KG1 (cell line): ENCODE measurements around the gene GRM8.

Experiments
- DNase-seq: peaks from one replicate; lab custom pipeline; 2025; lab: John Stamatoyannopoulos, UW

Gene GRM8

GRCh38 chr7:127252778-127253280 is at the start of gene GRM8:
TSS of gene GRM8 (minus strand) at chr7:127252941.
- no peak for DNase-seq

GRCh38 chr7:127290801-127291361 is 38.1 kb upstream of the GRM8 start:
- no peak for DNase-seq

- no peak for DNase-seq
Observed at GRCh38 chr7:127290116-127290655, 37.4 kb upstream of the GRM8 start.

- no peak for DNase-seq
Observed at GRCh38 chr7:127287133-127287532, 34.4 kb upstream of the GRM8 start.

GRCh38 chr7:127270093-127270492 is 17.4 kb upstream of the GRM8 start:
- no peak for DNase-seq

- DNase-seq = no peak
Observed at GRCh38 chr7:127266047-127266446, 13.3 kb upstream of the GRM8 start.

GRCh38 chr7:127264219-127264618 is 11.5 kb upstream of the GRM8 start:
- DNase-seq = no peak

- no peak for DNase-seq
Observed at GRCh38 chr7:127258111-127258510, 5.4 kb upstream of the GRM8 start.

- no peak for DNase-seq
Observed at GRCh38 chr7:127257086-127257485, 4.3 kb upstream of the GRM8 start.

- no peak for DNase-seq
Observed at GRCh38 chr7:127256041-127256725, 3.4 kb upstream of the GRM8 start.

- DNase-seq = no peak
Observed at GRCh38 chr7:127254163-127254684, 1.5 kb upstream of the GRM8 start.

- DNase-seq = no peak
Observed at GRCh38 chr7:127253281-127254162, 781 bp upstream of the GRM8 start.

- no peak for DNase-seq
Observed at GRCh38 chr7:127252377-127252713, 396 bp downstream of the GRM8 start.

- no peak for DNase-seq
Observed at GRCh38 chr7:127251465-127252376, 1.0 kb downstream of the GRM8 start.

- no peak for DNase-seq
Observed at GRCh38 chr7:127251036-127251464, 1.7 kb downstream of the GRM8 start.

- DNase-seq = no peak
Observed at GRCh38 chr7:127250312-127251035, 2.3 kb downstream of the GRM8 start.

- DNase-seq = no peak
Observed at GRCh38 chr7:127245607-127246006, 7.1 kb downstream of the GRM8 start.

GRCh38 chr7:127245002-127245401 is 7.7 kb downstream of the GRM8 start:
- DNase-seq = no peak

GRCh38 chr7:127239814-127240213 is 12.9 kb downstream of the GRM8 start:
- no peak for DNase-seq

GRCh38 chr7:127233630-127234029 is 19.1 kb downstream of the GRM8 start:
- DNase-seq = no peak

- no peak for DNase-seq
Observed at GRCh38 chr7:127231415-127231814, 21.3 kb downstream of the GRM8 start.
